HEK293 (cell line): ENCODE data around the gene NLGN4Y.

Experiments used
- ZBTB17 ChIP-seq: fragments of 450-650 bp; formaldehyde crosslinking; IDR thresholded peaks from 2 replicates; pipeline ENCODE4 v1.5.1; 2016; ENCODE audit warnings: missing biosample characterization, missing genetic modification characterization
- ZNF544 ChIP-seq: fragments of 450-650 bp; formaldehyde crosslinking; IDR thresholded peaks from 2 replicates; pipeline ENCODE4 v1.5.0; 2017; ENCODE audit warnings: missing biosample characterization, missing genetic modification characterization
- TF ChIP-seq, protein P1 (sequence below): fragments of 450-650 bp; formaldehyde crosslinking; IDR thresholded peaks from 2 replicates; pipeline ENCODE4 v1.5.1; 2017; ENCODE audit warnings: missing biosample characterization, missing genetic modification characterization

DNA sequence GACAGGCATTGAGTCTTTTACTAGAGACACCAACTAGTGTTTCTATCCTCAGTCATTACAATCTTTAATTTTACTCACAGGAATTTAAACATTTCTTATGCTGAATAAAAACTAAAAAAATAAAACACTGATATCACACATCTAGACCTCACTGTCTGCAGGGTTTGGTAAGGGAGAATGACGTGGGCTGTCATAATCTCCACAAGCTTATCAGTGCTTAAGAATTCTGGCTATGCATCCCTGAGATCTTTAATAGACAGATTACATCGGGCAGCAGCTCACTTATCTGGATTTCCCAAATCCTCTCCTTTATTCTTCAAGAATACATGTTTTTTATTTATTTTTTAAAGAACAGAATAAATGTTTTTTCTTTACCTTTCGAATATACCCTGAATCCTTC, 313.1 kb downstream of the NLGN4Y start:
- TF ChIP-seq ZNF544 (tag by site-specific recombination) (no peak), ZBTB17 (tag by site-specific recombination) (no peak)
- TF ChIP-seq, protein P1, sequence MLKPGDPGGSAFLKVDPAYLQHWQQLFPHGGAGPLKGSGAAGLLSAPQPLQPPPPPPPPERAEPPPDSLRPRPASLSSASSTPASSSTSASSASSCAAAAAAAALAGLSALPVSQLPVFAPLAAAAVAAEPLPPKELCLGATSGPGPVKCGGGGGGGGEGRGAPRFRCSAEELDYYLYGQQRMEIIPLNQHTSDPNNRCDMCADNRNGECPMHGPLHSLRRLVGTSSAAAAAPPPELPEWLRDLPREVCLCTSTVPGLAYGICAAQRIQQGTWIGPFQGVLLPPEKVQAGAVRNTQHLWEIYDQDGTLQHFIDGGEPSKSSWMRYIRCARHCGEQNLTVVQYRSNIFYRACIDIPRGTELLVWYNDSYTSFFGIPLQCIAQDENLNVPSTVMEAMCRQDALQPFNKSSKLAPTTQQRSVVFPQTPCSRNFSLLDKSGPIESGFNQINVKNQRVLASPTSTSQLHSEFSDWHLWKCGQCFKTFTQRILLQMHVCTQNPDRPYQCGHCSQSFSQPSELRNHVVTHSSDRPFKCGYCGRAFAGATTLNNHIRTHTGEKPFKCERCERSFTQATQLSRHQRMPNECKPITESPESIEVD (tag by site-specific recombination), result no peak
